ENCODE results near the gene KRTAP3-3.

KRTAP3-3 gene

GRCh38 chr17:40986920-40987319, 7.0 kb downstream of the KRTAP3-3 start:
- H3K9ac ChIP-seq, result no peak overlapping the region
- no peaks in the 10 kb centered on the region for H3K27me3 ChIP-seq
- H3K4me1 ChIP-seq, result no peaks in the 10 kb centered on the region
- no peak overlapping the region for H3K4me2 ChIP-seq
- H3K4me3 ChIP-seq, result no peak overlapping the region
- H3K9me3 ChIP-seq, result no peaks in the 10 kb centered on the region
- no peaks in the 10 kb centered on the region for H3K36me3 ChIP-seq
- H3K27ac ChIP-seq, result no peak overlapping the region
- no peaks in the 10 kb centered on the region for H4K20me1 ChIP-seq
- TF ChIP-seq Cebpa-rat (IDR thresholded peaks at IDR 0.05), result no peak

- TF ChIP-seq Cebpa-rat (IDR thresholded peaks at IDR 0.05), result no peak
- Histone ChIP-seq H3K27ac (no peak within 1 kb of the TSS), H3K4me3 (no peak within 1 kb of the TSS), H3K4me2 (no peak within 1 kb of the TSS), H3K27me3 (no peaks in the 10 kb centered on the region), H4K20me1 (no peaks in the 10 kb centered on the region), H3K4me1 (no peaks in the 10 kb centered on the region), H3K9me3 (no peaks in the 10 kb centered on the region), H3K9ac (no peak within 1 kb of the TSS), H3K36me3 (no peaks in the 10 kb centered on the region)
Observed at GRCh38 chr17:40984226-40984625, 9.7 kb downstream of the KRTAP3-3 start, which contains the start of gene KRT40. Gene KRT40, minus strand, starts transcription at chr17:40984326. Its CDS starts 53 bp downstream, at chr17:40984273.

- H4K20me1 ChIP-seq, result no peaks in the 10 kb centered on the region
- TF ChIP-seq Cebpa-rat (IDR thresholded peaks at IDR 0.05), result no peak
- no peak overlapping the region for H3K9ac ChIP-seq
- H3K4me3 ChIP-seq, result no peak overlapping the region
- no peaks in the 10 kb centered on the region for H3K9me3 ChIP-seq
- no peaks in the 10 kb centered on the region for H3K27me3 ChIP-seq
- H3K27ac ChIP-seq, result no peak overlapping the region
- no peaks in the 10 kb centered on the region for H3K36me3 ChIP-seq
- H3K4me1 ChIP-seq, result no peaks in the 10 kb centered on the region
- H3K4me2 ChIP-seq, result no peak overlapping the region
Observed at GRCh38 chr17:40981115-40981514, 12.8 kb downstream of the KRTAP3-3 start.

GRCh38 chr17:40980596-40980995, 13.4 kb downstream of the KRTAP3-3 start:
- H3K36me3 ChIP-seq, result no peaks in the 10 kb centered on the region
- no peak overlapping the region for H3K4me3 ChIP-seq
- H3K27ac ChIP-seq, result no peak overlapping the region
- H4K20me1 ChIP-seq, result no peaks in the 10 kb centered on the region
- H3K27me3 ChIP-seq, result no peaks in the 10 kb centered on the region
- H3K4me2 ChIP-seq, result no peak overlapping the region
- TF ChIP-seq Cebpa-rat (IDR thresholded peaks at IDR 0.05), result no peak
- H3K9me3 ChIP-seq, result no peaks in the 10 kb centered on the region
- H3K9ac ChIP-seq, result no peak overlapping the region
- no peaks in the 10 kb centered on the region for H3K4me1 ChIP-seq

- TF ChIP-seq Cebpa-rat (IDR thresholded peaks at IDR 0.05), result no peak
- no peaks in the 10 kb centered on the region for H3K9me3 ChIP-seq
- no peak overlapping the region for H3K4me3 ChIP-seq
- no peaks in the 10 kb centered on the region for H3K27me3 ChIP-seq
- H3K27ac ChIP-seq, result no peak overlapping the region
- no peaks in the 10 kb centered on the region for H3K36me3 ChIP-seq
- H4K20me1 ChIP-seq, result no peaks in the 10 kb centered on the region
- no peaks in the 10 kb centered on the region for H3K4me1 ChIP-seq
- no peak overlapping the region for H3K9ac ChIP-seq
- no peak overlapping the region for H3K4me2 ChIP-seq
Observed at GRCh38 chr17:40980117-40980516, 13.8 kb downstream of the KRTAP3-3 start.

GRCh38 chr17:40978575-40979151, 15.3 kb downstream of the KRTAP3-3 start:
- no peak for TF ChIP-seq Cebpa-rat (IDR thresholded peaks at IDR 0.05)
- H3K36me3 ChIP-seq, result no peaks in the 10 kb centered on the region
- H3K4me2 ChIP-seq, result no peak overlapping the region
- no peaks in the 10 kb centered on the region for H4K20me1 ChIP-seq
- H3K4me1 ChIP-seq, result no peaks in the 10 kb centered on the region
- H3K27me3 ChIP-seq, result no peaks in the 10 kb centered on the region
- H3K9ac ChIP-seq, result no peak overlapping the region
- H3K4me3 ChIP-seq, result no peak overlapping the region
- no peak overlapping the region for H3K27ac ChIP-seq
- H3K9me3 ChIP-seq, result no peaks in the 10 kb centered on the region

GRCh38 chr17:40975516-40975915, 18.4 kb downstream of the KRTAP3-3 start:
- Histone ChIP-seq H3K9me3 (no peaks in the 10 kb centered on the region), H3K4me3 (no peak overlapping the region), H3K9ac (no peak overlapping the region), H3K4me2 (no peak overlapping the region), H3K4me1 (no peaks in the 10 kb centered on the region), H3K27me3 (no peaks in the 10 kb centered on the region), H4K20me1 (no peaks in the 10 kb centered on the region), H3K36me3 (no peaks in the 10 kb centered on the region), H3K27ac (no peak overlapping the region)
- TF ChIP-seq Cebpa-rat (IDR thresholded peaks at IDR 0.05), result no peak

- Histone ChIP-seq H4K20me1 (no peaks in the 10 kb centered on the region), H3K4me3 (no peak overlapping the region), H3K9ac (no peak overlapping the region), H3K4me2 (no peak overlapping the region), H3K4me1 (no peaks in the 10 kb centered on the region), H3K36me3 (no peaks in the 10 kb centered on the region), H3K9me3 (no peaks in the 10 kb centered on the region), H3K27me3 (no peaks in the 10 kb centered on the region), H3K27ac (no peak overlapping the region)
- no peak for TF ChIP-seq Cebpa-rat (IDR thresholded peaks at IDR 0.05)
Observed at GRCh38 chr17:40974366-40974765, 19.6 kb downstream of the KRTAP3-3 start.

- TF ChIP-seq Cebpa-rat (IDR thresholded peaks at IDR 0.05), result no peak
- H3K27ac ChIP-seq, result no peak overlapping the region
- no peaks in the 10 kb centered on the region for H3K4me1 ChIP-seq
- H3K4me3 ChIP-seq, result no peak overlapping the region
- H3K4me2 ChIP-seq, result no peak overlapping the region
- H3K9me3 ChIP-seq, result no peaks in the 10 kb centered on the region
- no peaks in the 10 kb centered on the region for H3K36me3 ChIP-seq
- no peaks in the 10 kb centered on the region for H4K20me1 ChIP-seq
- no peaks in the 10 kb centered on the region for H3K27me3 ChIP-seq
- H3K9ac ChIP-seq, result no peak overlapping the region
Observed at GRCh38 chr17:40967582-40967981, 26.4 kb downstream of the KRTAP3-3 start.

GRCh38 chr17:40966848-40967247, 27.1 kb downstream of the KRTAP3-3 start, which contains the start of gene KRT39:
Gene KRT39, minus strand, starts transcription at chr17:40966948. Its CDS starts 92 bp downstream, at chr17:40966856.
- Histone ChIP-seq H3K36me3 (no peaks in the 10 kb centered on the region), H3K4me1 (no peaks in the 10 kb centered on the region), H3K27me3 (no peaks in the 10 kb centered on the region), H3K4me3 (no peak within 1 kb of the TSS), H4K20me1 (no peaks in the 10 kb centered on the region), H3K27ac (no peak within 1 kb of the TSS), H3K4me2 (no peak within 1 kb of the TSS), H3K9me3 (no peaks in the 10 kb centered on the region), H3K9ac (no peak within 1 kb of the TSS)
- TF ChIP-seq Cebpa-rat (IDR thresholded peaks at IDR 0.05), result no peak

GRCh38 chr17:40963838-40964237, 30.1 kb downstream of the KRTAP3-3 start:
- Histone ChIP-seq H4K20me1 (no peaks in the 10 kb centered on the region), H3K4me2 (no peak overlapping the region), H3K4me3 (no peak overlapping the region), H3K36me3 (no peaks in the 10 kb centered on the region), H3K9ac (no peak overlapping the region), H3K9me3 (no peaks in the 10 kb centered on the region), H3K27me3 (no peaks in the 10 kb centered on the region), H3K27ac (no peak overlapping the region), H3K4me1 (no peaks in the 10 kb centered on the region)
- no peak for TF ChIP-seq Cebpa-rat (IDR thresholded peaks at IDR 0.05)
